CD4-positive, alpha-beta T cell treated with Interleukin-12 subunit alpha and Interleukin-12 subunit beta, for 1 hour (primary cell): ENCODE data around the gene BRD4.

Experiments
- DNase-seq: peaks from one replicate; pipeline ENCODE4 v3.0.0-alpha.2; 2020

The BRD4 gene

GRCh38 chr19:15247107-15248014 is 85.0 kb downstream of the BRD4 start:
- no peak for DNase-seq

GRCh38 chr19:15246198-15246481 is 86.2 kb downstream of the BRD4 start:
- DNase-seq = no peak

- DNase-seq = no peak
Measured at GRCh38 chr19:15245370-15246197, 86.8 kb downstream of the BRD4 start.

- no peak for DNase-seq
Measured at GRCh38 chr19:15244808-15245207, 87.5 kb downstream of the BRD4 start.

GRCh38 chr19:15244106-15244803 is 88.1 kb downstream of the BRD4 start:
- DNase-seq = no peak

GRCh38 chr19:15243236-15243957 is 88.9 kb downstream of the BRD4 start:
- no peak for DNase-seq

GRCh38 chr19:15241259-15241910 is 91.0 kb downstream of the BRD4 start:
- DNase-seq = no peak

- no peak for DNase-seq
Measured at GRCh38 chr19:15240515-15240914, 91.8 kb downstream of the BRD4 start.

- no peak for DNase-seq
Measured at GRCh38 chr19:15239337-15239949, 92.9 kb downstream of the BRD4 start.

- DNase-seq = no peak
Measured at GRCh38 chr19:15238639-15239155, 93.6 kb downstream of the BRD4 start.

GRCh38 chr19:15237759-15238638 is 94.3 kb downstream of the BRD4 start:
- DNase-seq = no peak

GRCh38 chr19:15236886-15237285 is 95.5 kb downstream of the BRD4 start:
- no peak for DNase-seq

GRCh38 chr19:15235781-15236180 is 96.6 kb downstream of the BRD4 start:
- no peak for DNase-seq

GRCh38 chr19:15234431-15235130 is 97.8 kb downstream of the BRD4 start:
- no peak for DNase-seq

GRCh38 chr19:15231271-15231670 is 101.1 kb downstream of the BRD4 start:
- DNase-seq = no peak

GRCh38 chr19:15227261-15227660 is 105.1 kb downstream of the BRD4 start:
- no peak for DNase-seq

- no peak for DNase-seq
Measured at GRCh38 chr19:15225760-15226159, 106.6 kb downstream of the BRD4 start.

- DNase-seq = no peak
Measured at GRCh38 chr19:15223649-15224361, 108.5 kb downstream of the BRD4 start.
